Skin of body (tissue), 2 donors: Measurements from ENCODE around the gene MCU. TPM values are rescaled to one million over a fixed set of nuclear protein-coding genes. Genes with fewer than 3 reads are reported as not detected.
"Not testable (repeated sequence)": the region's sequence is repeated elsewhere in the genome, so short reads cannot be mapped to it uniquely, and the experiment has no call there.

ENCODE experiments used
- DNase-seq: peaks from one replicate; lab custom pipeline; 2025; lab: John Stamatoyannopoulos, UW
- total RNA-seq: library from RNA; depleted of rRNA; stranded (reverse); fragments of >200 nt; gene quantifications from one replicate; pipeline ENCODE4 v1.2.3, GENCODE V29; 2014

The MCU gene
- total RNA-seq, 1 donor from 2014 or later: 31.2 TPM

DNA sequence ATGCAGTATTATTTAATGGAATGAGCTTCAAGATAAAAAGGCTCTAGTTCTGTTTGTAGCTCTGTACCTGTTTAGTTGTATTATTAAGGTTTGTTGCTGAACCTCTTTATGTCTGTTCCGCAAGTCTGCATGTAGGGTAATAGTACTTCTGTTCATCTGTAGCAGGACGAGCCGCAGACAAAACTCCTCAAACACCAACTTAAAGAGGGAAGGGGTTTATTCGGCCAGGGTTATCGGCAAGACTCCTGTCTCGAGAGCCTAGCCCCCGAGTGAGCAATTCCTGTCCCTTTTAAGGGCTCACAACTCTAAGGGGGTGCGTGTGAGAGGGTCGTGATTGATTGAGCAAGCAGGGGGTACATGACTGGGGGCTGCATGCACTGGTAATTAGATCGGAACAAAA, 67.0 kb downstream of the MCU start:
- not testable (repeated sequence) for DNase-seq

DNA sequence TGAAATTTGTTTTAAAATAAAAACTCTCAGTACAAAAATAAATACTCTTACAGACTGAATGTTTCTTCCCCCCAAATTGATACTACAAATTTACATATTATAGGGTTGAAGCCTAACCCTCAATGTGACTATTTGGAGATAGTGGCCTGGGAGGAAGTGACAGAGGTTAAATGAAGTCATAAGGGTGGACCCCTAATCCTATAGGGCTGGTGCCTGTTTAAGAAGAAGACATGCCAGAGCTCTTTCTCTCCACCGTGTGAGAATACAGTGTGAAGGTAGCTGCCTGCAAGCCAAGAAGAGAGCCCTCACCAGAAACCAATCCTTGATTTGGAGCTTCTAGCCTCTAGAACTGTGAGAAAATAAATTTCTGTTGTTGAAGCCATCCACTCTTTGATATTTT, 67.6 kb downstream of the MCU start:
- DNase-seq: no peak

DNA sequence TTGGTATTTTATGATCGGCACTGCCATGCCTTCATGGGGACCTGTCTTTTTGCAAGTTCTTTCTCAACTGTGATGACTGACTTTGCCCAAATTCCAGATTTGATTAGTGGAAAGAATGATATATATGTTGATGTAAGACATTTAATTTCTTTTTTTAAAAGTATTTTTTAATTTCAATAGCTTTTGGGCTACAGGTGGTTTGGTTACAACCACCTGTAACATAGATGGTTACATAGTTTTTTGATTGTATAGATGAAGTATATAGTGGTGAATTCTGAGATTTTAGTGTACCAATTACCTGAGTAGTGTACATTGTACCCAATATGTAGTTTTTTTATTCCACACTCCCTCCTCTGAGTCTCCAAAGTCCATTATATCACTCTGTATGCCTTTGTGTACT, 69.6 kb downstream of the MCU start:
- DNase-seq: no peak

DNA sequence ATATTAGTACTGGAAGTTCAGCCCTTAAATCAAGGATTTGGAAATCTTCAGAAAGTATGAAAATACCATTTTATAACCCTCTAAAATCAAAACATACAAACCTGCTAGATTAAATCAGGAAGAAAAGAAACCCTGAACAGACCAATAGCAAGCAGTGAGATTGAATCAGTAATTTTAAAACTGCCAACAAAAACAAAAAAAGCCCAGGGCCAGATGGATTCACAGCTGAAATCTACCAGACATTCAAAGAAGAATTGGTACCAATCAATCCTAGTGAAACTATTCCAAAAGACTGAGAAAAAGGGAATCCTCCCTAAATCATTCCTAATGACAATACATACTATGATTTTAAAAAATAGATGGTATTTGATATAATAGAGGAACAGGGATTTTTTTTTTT, 70.1 kb downstream of the MCU start:
- no peak for DNase-seq

DNA sequence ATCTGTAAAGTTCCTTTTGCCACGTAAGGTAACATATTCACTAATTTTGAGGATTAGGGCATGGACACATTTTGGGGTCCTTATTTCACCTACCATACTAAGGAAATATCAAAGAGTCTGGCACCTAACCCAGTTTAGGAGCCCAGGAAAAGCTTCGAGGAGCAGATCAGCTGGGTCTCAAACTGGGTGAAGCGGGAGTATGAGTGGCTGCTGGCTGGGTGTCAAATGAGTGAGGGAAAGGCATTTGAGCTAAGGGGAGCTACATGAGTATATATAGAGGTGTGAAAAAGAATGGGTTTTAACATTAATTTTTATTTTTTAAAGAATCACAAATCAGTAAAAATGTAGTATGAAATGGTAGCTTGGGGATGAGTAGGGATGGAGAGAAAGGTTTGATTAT, 71.3 kb downstream of the MCU start:
- DNase-seq: no peak

DNA sequence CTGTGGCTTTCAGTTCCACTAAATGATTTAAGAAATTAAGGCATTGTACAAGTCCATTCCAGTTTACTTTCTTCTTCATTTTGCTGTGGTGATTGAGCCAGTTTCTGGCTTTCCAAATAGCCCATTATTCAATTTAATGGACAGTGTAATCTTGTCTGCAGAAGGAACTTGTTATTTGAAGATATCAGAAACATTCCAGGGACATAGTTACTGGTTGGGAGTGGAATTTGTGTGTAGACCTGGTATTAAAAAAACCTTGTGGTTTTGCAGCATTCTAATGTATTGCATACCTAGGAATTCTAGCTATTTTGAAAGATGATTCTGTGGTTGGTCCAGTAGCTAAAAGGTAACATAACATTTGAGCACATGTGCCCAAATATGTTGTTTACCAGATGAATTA, 72.2 kb downstream of the MCU start:
- DNase-seq: no peak

DNA sequence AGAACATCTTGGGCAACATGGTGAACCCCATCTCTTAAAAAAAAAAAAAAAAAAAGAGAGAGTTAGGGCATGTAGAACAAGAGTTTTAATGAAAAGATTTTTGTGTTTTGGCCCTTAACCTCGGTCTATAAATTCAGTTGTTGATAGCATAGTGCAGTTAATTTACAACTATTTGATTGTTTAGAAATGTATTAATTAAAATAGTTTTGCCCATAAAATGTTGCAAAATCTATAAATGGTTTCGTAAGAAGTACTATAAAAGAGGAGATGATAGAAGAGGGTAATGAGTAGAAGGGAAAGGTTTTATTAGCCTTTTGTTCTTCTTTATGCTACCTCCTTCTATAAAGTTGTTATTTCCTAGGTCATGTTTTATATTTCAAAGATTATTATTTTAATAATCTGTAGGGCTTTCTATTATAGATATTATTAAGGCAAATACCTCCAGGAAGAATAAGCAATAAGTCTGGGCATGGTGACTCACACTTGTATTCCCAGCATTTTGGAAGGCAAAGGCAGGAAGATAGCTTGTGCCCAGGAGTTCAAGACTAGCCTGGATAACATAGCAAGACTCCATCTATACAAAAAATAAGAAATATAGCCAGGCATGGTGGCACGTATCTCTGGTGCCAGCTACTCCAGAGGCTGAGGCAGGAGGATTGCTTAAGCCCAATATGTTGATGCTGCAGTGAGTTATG, 73.3 kb downstream of the MCU start:
- DNase-seq: no peak

DNA sequence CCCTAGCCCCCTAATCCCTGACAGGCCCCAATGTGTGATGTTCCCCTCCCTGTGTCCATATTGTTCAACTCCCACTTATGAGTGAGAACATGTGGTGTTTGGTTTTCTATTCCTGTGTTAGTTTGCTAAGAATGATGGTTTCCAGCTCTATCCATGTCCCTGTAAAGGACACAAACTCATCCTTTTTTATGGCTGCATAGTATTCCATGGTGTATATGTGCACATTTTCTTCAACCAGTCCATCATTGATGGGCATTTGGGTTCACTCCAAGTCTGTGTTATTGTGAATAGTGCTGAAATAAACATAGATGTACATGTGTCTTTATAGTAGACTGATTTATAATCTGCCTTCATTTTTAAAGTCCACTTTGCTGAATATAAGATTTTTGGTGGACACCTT, 79.3 kb downstream of the MCU start:
- not testable (repeated sequence) for DNase-seq

DNA sequence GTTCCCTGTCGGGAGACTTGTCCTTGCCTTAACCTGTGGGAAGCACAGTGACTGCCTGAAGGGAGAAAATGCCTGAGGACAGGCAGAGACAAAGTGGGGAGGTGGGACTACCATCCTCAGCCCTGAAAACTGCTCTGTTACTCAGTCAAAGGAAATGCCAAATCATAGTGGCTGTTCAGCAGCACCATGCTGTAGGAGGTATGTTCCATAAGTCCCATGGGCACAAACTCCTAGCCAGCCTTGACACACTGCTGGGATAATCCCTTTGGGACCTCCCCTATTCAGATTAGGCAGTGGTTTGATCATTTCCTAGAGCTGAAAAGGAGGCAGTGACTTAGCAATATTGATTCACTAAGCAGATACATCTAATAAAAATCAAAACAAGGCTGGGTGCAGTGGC, 80.1 kb downstream of the MCU start:
- no peak for DNase-seq

DNA sequence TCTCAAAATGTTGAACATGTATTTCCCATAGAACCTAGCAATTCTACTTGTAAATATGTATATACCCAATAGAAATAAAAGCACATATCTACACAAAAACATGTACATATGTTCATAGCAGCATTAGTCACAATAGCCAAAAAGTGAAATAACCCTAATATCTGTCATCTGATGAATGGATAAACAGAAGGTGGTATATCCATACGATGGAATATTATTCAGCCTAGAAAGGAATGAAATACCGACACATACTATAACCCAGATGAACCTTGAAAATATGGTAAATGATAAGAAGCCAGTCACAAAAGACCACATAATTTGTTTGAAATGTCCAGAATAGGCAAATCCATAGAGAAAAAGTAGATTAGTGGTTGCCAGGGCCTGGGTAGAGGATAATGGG, 87.9 kb downstream of the MCU start:
- DNase-seq: no peak

DNA sequence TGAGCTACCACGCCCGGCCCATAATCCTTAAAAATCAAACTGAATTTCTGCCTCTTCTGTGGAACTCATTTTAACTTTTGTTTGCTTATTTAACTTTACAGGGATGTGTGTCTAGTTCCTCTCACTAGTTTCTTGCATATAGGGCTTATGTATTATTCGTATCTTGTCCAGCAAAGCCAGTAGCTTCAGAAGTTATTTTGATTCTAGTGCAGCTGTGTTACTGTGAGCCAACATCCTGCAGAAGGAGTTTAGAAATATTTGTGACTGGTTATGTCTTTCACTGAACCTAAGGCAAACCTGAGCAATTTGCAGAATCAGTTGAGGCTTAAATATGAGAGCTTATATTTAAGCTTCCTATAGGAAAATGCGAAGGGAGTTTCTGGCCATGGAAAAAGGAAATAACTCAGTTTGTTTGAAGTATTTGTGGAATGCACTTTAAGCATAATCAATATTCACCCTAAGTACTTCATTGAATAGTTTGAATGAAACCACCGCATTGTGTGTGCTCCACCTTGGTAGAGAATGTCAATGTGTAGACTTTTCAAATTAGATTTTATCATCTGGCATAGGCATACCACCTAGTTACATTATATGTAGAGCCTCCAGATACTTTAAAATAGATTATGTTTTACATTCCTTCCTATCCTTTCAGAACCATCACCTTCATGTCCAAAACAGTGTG, 90.8 kb downstream of the MCU start:
- no peak for DNase-seq

DNA sequence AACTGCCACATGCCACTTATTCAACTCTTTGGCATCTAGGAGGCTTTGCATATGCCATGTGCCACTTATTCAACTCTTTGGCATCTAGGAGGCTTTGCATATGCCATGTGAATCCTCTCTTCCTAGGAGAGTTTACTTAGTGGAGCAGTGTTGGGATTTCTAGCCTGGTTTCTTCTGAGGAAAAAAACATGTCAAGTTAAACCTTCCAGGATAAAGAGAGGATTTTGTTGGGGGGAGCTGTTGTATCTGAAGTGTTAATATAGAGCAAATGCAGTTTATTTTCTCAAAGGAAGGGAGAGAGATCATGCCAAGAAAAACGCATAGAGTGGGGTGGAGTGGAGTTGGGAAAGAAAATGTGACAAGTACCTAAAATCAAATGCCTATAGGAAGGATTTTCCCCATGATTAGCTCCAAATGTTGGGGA, 91.5 kb downstream of the MCU start:
- DNase-seq: peak; percentile 10

DNA sequence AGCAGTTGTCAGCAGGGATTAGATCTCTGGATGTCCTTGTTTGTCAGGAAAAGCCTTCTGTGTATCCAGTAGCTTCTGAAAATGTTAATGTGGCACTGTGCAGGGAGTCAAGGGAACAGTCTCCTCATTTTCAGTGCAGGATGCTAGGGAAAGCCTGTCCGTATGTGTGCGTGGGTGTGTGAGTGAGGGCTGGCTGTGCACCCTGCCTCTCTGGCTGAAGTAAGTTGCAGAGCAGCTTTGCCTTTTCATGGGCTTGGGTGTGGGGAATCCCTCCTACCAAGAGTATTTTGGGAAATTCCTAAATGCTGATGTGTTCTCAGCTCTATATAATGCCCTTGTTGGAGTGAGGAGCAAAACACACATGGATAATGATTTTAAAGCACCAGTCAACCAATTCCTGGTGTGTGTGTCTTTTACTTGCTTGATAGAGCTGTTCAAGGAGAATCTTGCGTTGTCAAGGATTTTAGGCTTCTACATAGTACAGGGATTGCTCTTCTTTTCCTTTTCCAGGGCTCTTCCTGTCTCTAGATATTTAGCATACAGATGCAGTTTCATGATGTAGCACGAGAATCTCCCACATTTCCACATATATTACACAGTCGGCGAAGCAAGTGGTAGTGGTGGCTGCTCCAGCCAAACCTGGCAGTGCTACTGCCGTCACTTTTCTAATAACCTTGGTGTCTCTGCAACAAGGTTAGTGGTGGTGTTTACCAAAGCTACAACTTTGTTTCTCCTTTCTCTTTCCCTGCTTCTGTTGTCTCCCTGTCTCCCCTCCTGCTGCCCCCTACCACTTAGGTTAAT, 92.8 kb downstream of the MCU start:
- DNase-seq: peak; percentile 79

DNA sequence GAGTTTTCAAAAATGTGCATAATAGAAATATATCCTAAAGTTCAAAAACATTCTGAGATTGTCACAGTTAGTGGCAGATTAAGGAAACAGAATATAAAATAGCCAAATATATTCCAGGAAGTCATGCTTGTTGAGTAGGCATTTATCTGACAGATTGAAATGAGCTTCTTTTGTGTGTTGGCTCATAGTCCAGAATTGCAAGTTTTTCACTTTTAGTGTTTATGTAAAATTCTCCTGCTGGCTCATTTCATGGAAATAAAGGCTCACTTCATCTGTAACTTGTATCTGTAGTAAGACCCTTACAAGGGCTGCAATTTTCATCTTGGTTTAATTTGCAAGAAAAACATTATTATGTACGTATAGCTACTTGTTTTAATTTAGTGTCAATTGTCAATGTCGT, 93.5 kb downstream of the MCU start:
- no peak for DNase-seq

DNA sequence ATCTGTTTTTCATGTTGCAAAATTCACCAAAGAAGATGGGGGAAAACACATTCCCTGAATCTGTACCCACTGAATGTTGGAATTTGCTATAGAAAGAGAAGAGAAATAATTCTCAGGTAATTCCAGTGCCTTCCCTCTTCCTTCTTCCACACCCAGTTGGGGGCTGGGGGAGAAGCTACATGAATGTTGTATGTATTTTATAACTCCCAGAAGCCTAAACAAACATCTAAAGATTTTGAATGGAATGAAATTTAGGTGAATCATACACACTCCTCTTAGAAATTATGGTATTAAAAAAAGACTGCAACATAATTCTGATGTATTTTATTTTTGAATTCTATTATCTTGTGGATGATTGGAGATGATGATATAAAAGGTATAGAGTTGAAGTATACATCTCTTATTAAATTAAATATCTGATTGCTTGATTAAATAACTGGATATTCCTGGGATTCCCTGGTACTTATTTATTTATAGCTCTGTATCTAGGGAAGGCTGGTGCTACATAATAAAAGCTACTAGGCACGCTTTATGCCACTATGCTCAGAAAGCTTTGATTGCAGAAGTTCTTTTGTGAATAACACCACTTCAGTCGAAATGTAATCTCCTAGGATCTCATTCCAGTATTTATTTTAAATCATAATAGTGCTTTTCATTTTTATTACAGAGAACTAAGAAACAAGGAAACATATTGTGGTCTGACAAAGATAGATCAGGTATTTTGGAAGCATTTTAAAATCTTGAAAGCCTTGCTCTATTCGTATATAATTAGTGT, 98.5 kb downstream of the MCU start:
- DNase-seq: no peak

DNA sequence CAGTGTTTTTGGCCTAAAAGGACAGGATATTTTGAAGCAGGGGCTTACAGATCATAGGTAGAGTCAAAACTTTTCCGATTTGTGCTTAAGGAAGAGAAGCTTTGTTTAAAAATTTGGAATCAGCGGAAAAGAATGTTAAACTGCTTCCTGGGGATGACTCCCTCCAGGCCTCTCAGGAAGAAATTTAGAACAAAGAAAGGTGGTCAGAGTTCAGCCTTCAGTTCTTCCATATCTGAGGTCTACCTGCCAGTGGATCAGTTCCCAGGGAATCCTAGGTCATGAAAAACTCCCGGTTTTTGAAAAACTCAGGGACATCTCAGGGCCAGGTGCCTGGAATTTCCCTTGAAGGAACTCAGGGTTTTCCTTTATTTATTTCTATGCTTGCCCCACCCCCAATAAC, 100.3 kb downstream of the MCU start:
- DNase-seq: no peak

DNA sequence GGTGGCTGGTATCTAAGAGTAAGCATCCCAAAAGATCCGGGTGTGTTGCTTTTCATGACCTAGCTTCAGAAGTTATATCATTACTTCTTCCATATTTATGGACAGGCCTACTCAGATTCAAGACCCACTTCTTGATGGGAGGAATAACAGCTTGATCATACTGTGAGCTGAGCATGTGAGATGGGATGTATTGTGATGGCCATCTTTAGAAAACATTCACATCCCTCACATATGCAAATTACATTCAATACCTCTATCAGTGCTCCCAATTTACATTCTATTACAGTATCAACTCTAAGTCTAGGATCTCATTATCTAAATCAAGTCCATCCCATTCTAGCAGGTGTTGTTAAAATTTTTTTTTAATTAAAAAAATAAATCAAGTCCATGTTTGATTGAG, 101.8 kb downstream of the MCU start:
- DNase-seq: no peak

DNA sequence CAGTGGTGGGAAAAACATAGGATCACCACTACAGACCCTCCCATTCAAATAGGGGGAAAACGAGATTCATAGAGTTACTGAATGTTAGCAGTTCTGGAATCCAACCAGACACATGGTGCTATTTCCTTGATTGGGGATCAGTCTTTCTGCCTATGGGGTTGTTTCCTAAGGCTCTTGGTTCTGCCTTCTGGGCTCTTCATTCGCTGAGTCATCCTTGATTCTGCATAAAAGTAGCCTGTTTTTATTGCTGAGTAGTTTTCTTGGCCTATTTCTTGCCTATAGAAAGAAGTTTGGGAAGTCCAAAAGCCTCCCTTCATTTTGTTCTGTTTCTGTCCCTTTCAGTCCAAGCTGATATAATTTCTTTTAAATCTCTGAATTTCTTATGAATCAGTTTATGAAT, 102.3 kb downstream of the MCU start:
- DNase-seq: no peak

DNA sequence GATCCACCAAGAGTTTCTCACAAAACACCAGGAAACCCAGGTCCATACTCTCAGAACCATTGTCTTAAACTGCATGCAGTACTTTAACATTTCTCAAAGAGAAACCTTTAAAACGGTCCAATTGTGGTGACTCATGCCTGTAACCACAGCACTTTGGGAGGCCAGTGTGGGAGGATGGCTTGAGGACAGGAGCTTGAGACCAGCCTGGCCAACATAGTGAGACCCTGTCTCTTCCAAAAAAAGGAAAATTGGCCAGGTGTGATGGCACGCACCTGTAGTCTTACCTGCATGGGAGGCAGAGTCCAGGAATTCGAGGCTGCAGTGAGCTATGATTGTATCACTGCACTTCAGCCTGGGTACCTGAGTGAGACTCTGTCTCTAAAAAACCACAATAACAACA, 104.1 kb downstream of the MCU start:
- no peak for DNase-seq

DNA sequence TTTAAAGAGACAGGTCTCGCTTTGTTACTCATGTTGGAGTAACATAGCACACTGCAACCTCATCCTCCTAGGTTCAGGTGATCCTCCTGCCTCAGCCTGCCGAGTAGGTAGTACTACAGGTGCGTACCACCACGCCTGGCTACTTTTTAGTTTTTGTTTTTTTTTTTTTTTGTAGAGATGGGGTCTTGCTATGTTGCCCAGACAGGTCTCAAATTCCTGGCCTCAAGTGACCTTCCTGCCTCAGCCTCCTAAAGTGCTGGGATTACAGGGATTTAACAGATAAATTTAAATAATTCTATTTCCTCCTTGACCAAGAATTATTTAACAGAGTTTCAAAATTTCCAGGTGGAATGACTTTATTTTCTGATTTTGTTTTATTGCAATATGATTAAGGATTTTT, 104.6 kb downstream of the MCU start:
- no peak for DNase-seq

DNA sequence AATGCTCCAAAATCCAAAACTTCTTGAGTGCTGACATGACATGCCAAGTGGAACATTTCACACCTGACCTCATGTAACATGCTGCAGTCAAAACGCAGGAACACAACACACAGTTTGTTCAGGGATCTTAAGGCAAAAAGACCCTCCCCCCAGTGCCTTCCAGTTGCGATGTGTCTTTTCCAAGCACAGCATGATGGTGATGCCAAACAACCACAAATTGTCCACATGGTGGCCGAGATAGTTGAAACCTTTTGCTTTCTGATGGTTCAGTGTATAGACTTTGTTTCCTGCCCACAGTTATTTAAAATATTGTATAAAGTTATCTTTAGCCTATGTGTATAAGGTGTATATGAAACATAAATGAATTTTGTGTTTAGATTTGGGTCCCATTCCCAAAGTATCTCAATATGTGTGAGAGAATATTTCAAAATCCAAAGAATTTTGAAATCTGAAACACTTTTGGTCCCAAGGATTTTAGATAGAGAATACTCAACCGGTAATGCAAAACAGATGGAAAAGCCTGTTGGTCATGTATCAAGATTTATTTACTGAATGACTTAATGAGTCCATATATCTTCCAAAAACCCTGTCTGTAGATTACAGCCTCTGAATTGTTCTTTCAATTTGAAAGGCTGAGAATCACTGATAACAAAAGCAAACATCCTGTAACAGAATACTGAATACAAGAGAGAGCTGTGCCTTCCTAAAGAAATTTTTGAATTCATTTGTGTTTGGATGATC, 108.2 kb downstream of the MCU start:
- peak; percentile 44 for DNase-seq
